NT2/D1 (cell line): ENCODE data around the gene DENND5B.

Experiments used
- SUZ12 ChIP-seq: IDR thresholded peaks from 2 replicates; pipeline ENCODE4 v1.6.1; 2011; ENCODE audit not compliant: insufficient read length, insufficient read depth; ENCODE audit errors: extremely low read depth
- YY1 ChIP-seq: IDR thresholded peaks from 2 replicates; pipeline ENCODE4 v1.6.1; 2011; ENCODE audit not compliant: insufficient read length, insufficient read depth
- ZNF274 ChIP-seq: IDR thresholded peaks from 2 replicates; pipeline ENCODE4 v1.6.1; 2011; ENCODE audit warnings: mild to moderate bottlenecking, low read depth, low read length

DNA sequence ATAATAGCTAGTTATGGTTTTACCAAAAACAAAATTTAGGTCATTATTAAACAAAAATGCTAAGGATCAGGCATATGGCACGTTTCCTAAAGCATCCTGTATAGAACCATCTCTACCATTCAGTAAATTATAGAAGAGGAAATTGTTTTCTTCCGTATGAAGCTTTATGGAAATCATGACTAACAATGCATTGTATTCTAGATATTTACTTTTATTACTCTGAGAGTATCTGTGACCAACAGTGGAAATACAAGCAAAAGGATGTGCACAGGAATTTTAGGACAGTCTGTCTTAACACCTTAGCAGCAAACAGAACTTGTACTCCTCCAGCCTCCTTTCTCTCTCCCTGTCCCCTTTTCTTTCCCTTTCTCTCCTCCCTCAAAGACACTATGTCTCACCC, 7.1 kb downstream of the DENND5B start:
- TF ChIP-seq ZNF274 (no peak), YY1 (no peak), SUZ12 (no peak)
